GM18511 (cell line): ENCODE measurements around the gene ITGA5.
"Not testable (repeated sequence)": the region's sequence is repeated elsewhere in the genome, so short reads cannot be mapped to it uniquely, and the experiment has no call there.

Experiments
- ATAC-seq: cut with Tn5 transposase; IDR thresholded peaks from one replicate; pipeline ENCODE4 v1.9.1; 2021; ENCODE audit warnings: mild to moderate bottlenecking, moderate library complexity; ENCODE audit not compliant: unreplicated experiment

ITGA5 gene

DNA sequence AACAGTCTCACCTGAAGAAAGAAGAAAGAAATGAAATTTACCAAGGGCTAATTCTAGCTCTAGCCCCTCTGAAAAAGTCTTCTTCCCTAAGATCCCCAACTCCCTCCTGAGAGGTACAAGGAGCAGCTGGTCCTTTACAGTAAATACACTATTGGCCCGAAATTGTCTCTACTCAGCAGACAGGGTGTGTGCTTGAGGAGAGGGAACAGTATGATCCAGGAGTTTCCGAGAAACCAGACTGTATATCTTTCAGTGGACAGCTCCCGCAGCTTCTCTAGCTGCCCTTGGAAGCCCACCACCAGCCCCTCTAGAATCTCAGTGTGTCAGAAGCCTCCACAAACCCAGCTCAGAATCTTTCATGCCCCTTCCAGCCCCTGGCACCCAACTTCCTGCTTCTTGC is 62.8 kb downstream of the ITGA5 start:
- ATAC-seq = no peak

DNA sequence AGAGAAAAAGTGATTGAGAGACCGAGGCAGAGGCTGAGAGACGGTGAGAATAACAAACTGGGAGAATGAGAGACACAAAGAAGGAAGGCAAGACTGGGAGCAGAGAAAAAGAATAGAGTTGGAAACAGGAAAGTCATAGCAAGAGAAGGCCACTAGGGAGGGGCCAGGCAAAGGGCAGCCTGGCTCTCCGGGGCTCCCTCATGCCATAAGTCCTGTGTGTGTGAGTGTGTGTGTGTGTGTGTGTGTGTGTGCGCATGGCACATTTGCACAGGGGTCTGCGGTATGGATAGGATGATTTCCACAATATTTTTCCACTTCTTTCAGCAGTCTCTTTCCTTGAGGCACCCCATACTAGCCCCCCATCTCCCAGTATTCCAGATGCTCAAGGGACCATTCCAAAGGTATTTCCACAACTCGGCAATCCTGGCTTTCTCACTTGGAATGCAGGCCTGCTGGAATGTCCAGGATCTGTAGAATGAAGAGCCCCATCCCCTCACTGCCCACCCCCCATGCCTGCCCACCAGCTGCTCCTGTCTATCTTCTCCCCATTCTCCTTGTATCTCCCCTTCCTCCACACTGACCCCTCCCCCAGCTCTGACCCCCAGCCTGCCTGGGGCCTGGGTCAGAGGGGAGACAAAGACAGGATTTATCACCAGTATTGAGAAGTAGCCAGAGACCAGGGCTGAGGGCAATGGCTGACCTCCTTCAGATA is 63.8 kb downstream of the ITGA5 start:
- ATAC-seq = no peak

- ATAC-seq = not testable (repeated sequence)
Measured at GRCh38 chr12:54354271-54354670, 64.8 kb downstream of the ITGA5 start.

- ATAC-seq = no peak
Measured at GRCh38 chr12:54352891-54353874, 65.9 kb downstream of the ITGA5 start.

GRCh38 chr12:54352022-54352531 is 67.0 kb downstream of the ITGA5 start:
- ATAC-seq = no peak

DNA sequence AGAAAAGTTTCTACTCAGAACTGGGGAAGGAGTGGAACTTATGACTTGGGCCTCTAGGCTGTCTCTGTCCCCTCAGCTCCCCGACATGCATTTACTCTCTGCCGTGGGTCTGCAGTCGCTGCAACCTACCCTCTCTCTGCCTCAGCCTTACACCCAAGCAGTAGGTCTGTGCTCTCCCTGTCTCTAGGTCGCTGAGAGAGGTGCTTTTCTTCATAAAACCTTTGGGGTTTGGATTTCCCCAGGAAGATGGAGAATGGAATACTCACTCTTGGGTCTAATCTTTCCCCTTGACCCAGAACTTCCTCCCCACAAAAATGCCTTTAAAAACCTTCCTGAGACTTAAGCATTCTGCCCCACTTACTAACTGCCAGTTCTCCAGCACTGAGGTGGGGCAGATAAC is 67.7 kb downstream of the ITGA5 start:
- ATAC-seq = no peak

DNA sequence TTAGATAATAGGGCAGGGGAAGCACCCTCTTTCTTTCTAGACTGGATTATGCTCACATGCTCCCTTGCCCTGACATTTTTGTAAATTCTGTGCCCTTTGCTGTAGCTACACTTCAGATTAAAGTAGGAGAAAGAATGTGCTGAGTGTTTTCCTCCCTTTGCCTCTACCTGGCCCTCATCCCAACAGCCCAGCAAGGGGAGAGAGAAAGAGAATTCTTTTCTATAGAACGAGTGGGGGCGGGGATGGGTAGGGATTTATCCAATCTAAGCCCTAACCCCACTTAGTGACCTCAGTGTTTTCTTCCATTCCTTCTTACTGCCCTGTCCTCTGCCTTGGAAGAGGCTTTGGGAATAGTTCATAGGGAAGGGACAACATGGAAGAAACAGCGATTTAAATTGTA is 68.3 kb downstream of the ITGA5 start:
- no peak for ATAC-seq

DNA sequence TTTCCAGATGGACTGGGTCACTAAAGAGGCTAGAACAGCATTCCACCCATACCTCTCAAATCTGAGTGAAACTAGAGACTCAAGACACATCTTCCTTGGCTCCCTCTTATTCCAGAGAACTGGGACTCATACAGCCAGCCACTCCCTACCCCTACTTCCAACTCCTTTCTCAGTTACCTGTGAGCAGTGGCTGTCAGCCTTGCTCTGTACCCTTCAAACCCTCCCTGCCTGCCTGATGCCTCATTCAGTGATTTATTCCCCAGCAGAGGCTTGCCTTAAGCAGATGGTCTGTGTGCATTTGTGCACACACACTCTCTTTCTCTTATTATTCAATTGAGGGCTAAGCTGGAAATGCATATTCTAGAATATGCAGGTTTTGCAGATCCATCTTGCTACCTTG is 69.4 kb downstream of the ITGA5 start:
- ATAC-seq = no peak

DNA sequence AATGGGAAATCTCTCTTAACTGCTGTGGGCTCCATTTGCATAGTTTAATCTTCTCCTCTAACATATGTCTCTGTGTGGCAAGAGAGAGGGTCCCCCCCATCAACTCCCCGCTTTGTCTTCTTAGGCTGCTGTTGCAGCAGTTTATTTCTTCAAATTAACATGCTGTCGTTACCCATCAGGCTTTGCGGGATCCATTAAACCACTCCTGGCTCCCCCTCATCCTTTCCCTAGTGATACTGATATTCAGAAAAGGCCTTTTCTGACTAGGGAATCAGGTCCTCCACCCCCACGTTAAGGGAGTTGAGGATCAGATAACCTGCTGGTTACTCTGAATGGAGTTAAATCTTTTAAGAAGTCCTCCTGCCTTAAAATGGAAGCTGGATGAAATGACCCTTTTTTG is 70.0 kb downstream of the ITGA5 start:
- no peak for ATAC-seq
